Measurements from ENCODE around the gene SRC.

SRC gene

GRCh38 chr20:37345339-37346235, at the start of gene SRC:
Gene SRC (plus strand): TSS chr20:37346140. CDS start chr20:37384154, 38,014 bp downstream.
- DNase-seq = peak; percentile 59

GRCh38 chr20:37296371-37296770, 49.6 kb upstream of the SRC start:
- no peak for DNase-seq

- DNase-seq = no peak
These were observed 48.7 kb upstream of the SRC start for GRCh38 chr20:37297066-37297736.

GRCh38 chr20:37298190-37298939, 47.6 kb upstream of the SRC start:
- peak; percentile 28 for DNase-seq

- DNase-seq = peak; percentile 65
These were observed 46.0 kb upstream of the SRC start for GRCh38 chr20:37299718-37300528.

GRCh38 chr20:37301120-37301519, 44.8 kb upstream of the SRC start:
- DNase-seq = no peak

GRCh38 chr20:37301558-37301957, 44.4 kb upstream of the SRC start:
- no peak for DNase-seq

- no peak for DNase-seq
These were observed 43.0 kb upstream of the SRC start for GRCh38 chr20:37302981-37303380.

GRCh38 chr20:37303637-37304036, 42.3 kb upstream of the SRC start:
- DNase-seq = no peak

- no peak for DNase-seq
These were observed 40.9 kb upstream of the SRC start for GRCh38 chr20:37305079-37305478.

GRCh38 chr20:37305839-37306238, 40.1 kb upstream of the SRC start:
- no peak for DNase-seq

GRCh38 chr20:37308086-37309050, 37.6 kb upstream of the SRC start:
- DNase-seq = no peak

- no peak for DNase-seq
These were observed 36.6 kb upstream of the SRC start for GRCh38 chr20:37309290-37309689.

GRCh38 chr20:37309936-37310590, 35.9 kb upstream of the SRC start:
- no peak for DNase-seq

GRCh38 chr20:37310951-37311350, 35.0 kb upstream of the SRC start:
- no peak for DNase-seq

- no peak for DNase-seq
These were observed 34.1 kb upstream of the SRC start for GRCh38 chr20:37311710-37312355.

GRCh38 chr20:37313546-37314091, 32.3 kb upstream of the SRC start:
- no peak for DNase-seq

GRCh38 chr20:37314099-37314498, 31.8 kb upstream of the SRC start:
- DNase-seq = no peak

GRCh38 chr20:37314617-37315016, 31.3 kb upstream of the SRC start:
- DNase-seq = no peak

GRCh38 chr20:37315021-37315451, 30.9 kb upstream of the SRC start:
- peak; percentile 38 for DNase-seq
